GM12875 (cell line): ENCODE results near the gene C1QTNF8.

Experiments used
- H3K4me3 ChIP-seq: one replicate; pipeline ENCODE4 v1.5.1; 2011; ENCODE audit warnings: low read depth, low read length, control low read depth
- TF ChIP-seq, protein P1 (sequence below): IDR thresholded peaks from 2 replicates; pipeline ENCODE4 v1.5.1; 2011; ENCODE audit warnings: low read depth, mild to moderate bottlenecking, control low read depth, inconsistent platforms, low read length, moderate library complexity, borderline replicate concordance; ENCODE audit not compliant: insufficient read depth

Gene C1QTNF8

DNA sequence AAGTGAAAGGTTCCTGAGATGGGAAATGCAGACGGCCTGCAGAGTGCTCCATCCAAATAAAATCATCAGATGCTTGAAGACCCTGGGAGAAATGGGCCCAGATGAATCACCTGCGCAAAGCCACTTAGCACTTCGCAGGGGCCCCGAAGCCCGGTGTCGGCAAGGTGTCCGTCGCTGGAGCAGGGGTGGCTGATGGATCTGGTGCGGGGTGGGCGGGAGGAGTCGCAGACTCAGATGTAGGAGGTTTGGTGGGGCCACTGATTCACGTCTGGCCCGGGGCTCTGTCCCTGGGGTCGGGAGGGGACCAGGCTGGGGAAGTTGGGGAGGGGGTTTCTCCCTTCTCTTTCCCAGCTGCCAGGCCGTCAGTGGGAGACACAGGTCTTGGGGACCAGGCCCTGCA, 45.1 kb downstream of the C1QTNF8 start:
- TF ChIP-seq, protein P1, sequence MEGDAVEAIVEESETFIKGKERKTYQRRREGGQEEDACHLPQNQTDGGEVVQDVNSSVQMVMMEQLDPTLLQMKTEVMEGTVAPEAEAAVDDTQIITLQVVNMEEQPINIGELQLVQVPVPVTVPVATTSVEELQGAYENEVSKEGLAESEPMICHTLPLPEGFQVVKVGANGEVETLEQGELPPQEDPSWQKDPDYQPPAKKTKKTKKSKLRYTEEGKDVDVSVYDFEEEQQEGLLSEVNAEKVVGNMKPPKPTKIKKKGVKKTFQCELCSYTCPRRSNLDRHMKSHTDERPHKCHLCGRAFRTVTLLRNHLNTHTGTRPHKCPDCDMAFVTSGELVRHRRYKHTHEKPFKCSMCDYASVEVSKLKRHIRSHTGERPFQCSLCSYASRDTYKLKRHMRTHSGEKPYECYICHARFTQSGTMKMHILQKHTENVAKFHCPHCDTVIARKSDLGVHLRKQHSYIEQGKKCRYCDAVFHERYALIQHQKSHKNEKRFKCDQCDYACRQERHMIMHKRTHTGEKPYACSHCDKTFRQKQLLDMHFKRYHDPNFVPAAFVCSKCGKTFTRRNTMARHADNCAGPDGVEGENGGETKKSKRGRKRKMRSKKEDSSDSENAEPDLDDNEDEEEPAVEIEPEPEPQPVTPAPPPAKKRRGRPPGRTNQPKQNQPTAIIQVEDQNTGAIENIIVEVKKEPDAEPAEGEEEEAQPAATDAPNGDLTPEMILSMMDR: no peak
- no peak overlapping the region for H3K4me3 ChIP-seq

DNA sequence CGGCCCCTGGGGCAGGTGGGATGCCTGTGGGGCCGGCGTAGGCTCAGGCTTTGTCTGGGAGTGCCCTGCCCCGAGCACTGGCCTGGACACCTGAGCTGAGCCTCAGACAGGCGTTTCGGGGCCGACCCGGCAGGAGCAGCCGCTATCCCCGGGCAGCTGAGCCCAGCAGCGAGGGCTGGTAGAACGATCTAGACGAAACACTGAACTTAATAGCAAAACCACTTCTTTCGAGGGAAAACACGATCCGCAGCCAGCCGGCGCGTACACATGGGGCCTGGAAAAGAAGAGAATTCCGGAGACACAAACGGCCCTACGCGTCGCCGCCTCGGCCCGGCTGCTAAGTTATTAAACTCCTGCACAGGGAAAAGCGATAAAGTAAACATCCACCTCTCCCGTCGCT, 45.5 kb downstream of the C1QTNF8 start:
- H3K4me3 ChIP-seq: no peak overlapping the region
- TF ChIP-seq, protein P1: no peak

DNA sequence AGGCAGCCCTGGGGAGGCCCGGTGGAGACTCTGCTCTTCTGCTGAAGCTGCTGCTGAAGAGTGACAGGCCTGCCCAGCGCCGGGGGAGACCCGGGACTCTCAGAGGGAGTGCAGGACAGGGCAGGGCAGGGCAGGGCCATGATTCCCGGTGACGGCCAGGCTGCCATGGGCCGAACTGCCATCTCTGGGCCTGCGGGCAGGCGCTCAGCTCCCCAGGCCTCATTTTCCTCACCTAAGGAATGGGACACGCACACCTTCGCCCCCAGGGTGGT, 46.1 kb downstream of the C1QTNF8 start:
- H3K4me3 ChIP-seq: no peak overlapping the region
- TF ChIP-seq, protein P1: no peak

DNA sequence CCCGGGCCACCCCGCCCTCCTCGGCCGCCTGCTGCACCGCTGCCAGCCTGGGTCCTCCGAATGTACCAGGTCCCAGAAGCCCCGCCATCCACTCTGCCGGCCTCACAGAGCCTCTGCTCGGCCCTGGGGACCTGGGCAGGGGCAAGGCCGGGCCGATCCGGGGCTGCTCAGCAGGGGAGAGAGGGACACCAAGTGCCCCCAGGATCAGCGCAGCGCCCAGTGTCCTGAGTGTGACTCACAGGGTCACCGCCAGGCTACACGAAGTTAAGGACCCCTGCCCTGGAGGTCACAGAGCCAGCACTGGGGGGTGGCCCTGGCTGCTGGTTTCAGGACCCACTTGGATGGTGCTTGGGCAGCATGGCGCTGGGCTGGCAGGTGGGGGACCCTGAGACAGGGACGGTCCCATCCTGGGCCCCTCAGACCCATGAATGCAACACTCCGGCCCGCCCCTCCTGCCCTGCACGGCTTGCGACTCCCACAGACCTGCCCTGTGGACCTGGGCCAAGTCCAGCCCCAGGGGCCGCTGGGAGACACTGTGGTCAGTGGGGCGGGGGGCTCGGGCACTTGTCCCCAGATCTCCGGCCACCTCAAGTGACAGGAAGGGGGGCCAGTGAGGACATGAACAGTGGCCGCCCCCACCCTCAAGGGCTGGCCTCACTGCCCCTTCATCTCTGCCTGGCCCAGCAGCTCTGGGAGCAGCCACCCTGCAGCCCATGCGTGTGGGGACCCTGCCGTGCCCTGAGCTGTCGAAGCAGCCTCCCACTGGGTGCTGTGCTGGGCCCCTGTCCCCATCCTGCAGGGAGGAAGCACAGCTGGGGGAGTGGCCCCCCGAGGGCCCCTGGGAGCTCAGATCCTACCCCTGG, 46.7 kb downstream of the C1QTNF8 start:
- TF ChIP-seq, protein P1: no peak
- H3K4me3 ChIP-seq: no peak overlapping the region

DNA sequence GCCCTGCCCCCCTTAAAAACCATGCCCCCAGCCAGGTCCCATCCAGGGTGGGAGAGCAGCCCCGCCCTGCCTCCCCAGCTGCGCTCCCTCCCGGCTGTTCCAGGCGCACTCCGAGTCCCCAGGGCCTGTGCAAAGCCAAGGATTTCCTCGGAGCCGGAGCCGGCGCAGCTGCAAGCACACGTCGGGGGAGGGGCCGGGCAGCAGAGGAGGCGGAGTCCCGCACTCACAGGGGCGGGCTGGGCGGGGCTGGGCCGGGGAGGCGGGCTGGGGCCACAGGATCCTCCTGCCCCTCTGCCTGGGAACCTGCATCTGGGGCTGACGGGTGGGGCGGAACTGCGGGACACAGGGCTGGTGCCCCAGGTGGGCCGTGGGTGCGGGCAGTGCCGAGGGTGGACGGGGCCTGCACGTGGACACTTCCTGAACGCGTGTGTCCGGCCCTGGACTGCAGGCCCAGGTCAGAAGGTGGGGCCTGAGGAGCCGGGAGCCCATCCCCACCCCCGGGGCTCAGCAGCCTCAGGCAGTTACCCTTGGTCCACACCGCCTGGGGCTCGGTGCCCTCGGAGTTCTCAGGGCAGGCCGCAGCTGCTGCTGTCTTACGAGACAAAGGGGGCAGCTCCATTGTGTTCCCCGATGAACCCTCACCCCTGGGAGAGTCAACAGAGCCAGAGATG, 47.5 kb downstream of the C1QTNF8 start:
- TF ChIP-seq, protein P1: no peak
- H3K4me3 ChIP-seq: no peak overlapping the region

DNA sequence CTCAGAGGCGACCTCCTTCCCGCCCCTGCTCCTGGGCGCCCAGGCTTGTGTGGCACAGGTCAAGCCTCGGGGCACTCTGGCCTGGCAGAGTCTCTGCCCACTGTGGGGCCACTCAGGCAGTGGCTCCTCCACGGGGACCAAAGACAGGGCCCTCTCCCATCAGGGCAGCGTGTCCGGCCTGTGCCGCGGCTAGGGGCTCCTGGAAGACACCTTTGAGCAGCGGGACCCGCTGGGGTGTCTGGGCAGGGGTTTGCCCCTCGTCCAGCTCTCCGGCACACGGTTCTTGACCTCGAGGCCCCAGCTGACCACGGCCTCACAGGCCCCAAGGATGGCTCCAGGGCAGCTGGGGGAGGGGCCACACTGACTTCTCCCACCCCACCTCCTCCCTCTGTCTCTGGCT, 48.2 kb downstream of the C1QTNF8 start:
- TF ChIP-seq, protein P1: no peak
- H3K4me3 ChIP-seq: no peak overlapping the region

DNA sequence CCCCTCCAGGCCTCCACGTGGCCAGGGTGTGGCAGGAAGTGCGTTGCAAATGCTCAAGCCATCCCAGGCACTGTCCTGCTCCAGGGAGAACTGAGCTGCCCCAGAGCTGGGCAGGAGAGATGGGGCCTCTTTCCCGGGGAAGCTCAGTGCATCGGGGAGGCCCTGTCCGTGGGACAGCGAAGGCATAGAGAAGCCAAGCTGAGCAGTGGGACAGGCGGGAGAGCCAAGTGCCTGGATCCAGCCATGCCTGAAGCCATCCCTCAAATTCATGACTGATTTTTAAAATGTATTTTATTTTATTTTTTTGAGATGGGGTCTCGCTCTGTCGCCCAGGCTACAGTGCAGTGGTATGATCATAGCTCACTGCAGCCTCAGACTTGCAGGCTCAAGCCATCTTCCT, 48.9 kb downstream of the C1QTNF8 start:
- no peak overlapping the region for H3K4me3 ChIP-seq
- TF ChIP-seq, protein P1: no peak
